ENCODE data around the gene TENT5C.

GRCh38 chr1:117596023-117596720, 9.7 kb upstream of the TENT5C start:
- TF ChIP-seq, protein P1, sequence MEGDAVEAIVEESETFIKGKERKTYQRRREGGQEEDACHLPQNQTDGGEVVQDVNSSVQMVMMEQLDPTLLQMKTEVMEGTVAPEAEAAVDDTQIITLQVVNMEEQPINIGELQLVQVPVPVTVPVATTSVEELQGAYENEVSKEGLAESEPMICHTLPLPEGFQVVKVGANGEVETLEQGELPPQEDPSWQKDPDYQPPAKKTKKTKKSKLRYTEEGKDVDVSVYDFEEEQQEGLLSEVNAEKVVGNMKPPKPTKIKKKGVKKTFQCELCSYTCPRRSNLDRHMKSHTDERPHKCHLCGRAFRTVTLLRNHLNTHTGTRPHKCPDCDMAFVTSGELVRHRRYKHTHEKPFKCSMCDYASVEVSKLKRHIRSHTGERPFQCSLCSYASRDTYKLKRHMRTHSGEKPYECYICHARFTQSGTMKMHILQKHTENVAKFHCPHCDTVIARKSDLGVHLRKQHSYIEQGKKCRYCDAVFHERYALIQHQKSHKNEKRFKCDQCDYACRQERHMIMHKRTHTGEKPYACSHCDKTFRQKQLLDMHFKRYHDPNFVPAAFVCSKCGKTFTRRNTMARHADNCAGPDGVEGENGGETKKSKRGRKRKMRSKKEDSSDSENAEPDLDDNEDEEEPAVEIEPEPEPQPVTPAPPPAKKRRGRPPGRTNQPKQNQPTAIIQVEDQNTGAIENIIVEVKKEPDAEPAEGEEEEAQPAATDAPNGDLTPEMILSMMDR (optimal IDR thresholded peaks at IDR 0.05 in 1 of 3, IDR thresholded peaks at IDR 0.05 in 1 of 3, conservative IDR thresholded peaks at IDR 0.05 in 1 of 3; ENCODE audit: extremely low read depth in 1 of 3, insufficient read depth in 2 of 3, low read length in 3 of 3): no peak
- TF ChIP-seq EZH2 (IDR thresholded peaks at IDR 0.05; ENCODE audit: low read length): no peak
